Measurements from ENCODE around the gene NOL8. TPM values are rescaled to one million over a fixed set of nuclear protein-coding genes. Genes with fewer than 3 reads are reported as not detected.

Gene NOL8
- total RNA-seq (2014; rRNA removed; shearing (Covaris generic)) = 9.3 and 12.3 TPM in 2 replicates

DNA sequence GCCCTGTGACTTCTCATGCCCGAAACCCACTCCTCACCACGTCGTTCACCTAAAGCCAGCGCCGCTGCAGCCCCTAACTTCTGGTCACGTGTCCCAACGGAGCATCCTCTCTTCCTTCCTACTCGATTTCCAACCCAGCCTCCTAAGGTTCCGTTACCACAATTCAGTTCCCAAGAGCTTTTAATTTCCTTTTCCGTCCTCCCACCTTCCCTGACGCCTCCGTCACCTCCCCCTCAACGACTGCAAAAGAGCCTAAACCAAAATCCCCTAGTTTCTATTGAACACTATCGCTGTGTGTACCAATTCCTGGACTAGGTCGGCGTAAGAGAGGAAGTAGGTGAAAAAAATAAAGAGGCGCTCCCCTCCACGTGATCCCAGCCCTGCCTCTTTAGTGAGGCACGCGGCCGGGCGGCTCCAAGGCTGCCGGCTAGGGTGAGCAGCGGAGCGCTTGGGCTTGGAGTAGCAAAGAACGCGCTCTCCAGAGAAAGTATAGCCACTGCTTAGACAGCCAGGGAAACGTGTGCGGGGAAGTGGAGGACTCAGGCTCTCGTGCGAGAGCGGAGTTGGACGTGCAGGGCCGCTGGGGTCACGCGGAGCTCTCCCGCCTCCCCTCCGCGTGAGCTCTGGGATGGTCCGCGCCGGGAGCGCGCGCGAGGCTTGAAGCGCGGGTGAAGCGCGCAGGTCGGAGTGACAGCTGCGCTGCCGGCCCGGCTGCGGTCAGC, at the start of gene NOL8, which contains the start of gene CENPP:
NOL8 (minus strand) TSS at position 82 of the 722 bp plus-strand sequence. CDS start 1,189 bp downstream, outside the sequence.
CENPP (plus strand) TSS at position 685 of the 722 bp plus-strand sequence.
- DNase-seq (ENCODE audit: low spot score) = peak; percentile 94

GRCh38 chr9:92373167-92373566, 48.0 kb upstream of the NOL8 start:
- DNase-seq (ENCODE audit: low spot score) = no peak

DNA sequence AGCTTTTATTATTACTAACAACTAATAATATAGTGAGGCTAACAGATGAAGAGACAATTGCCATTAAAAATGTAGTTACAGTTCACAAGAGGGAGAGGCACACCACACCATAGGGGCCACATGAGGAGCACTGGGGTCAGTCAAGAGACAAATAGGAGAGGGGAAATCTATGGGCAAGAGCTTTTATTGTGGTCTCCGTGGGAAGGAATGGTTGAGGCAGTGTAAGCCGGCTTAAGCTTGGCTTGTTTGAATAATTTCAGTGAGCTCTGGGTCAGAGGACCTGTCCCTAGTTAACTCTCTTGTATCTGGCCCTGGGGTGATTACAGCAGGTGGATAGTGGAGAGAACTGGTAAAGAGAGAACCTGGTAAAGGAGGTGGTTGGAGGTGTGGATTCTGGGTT, 43.9 kb upstream of the NOL8 start:
- no peak for DNase-seq (ENCODE audit: low spot score)

DNA sequence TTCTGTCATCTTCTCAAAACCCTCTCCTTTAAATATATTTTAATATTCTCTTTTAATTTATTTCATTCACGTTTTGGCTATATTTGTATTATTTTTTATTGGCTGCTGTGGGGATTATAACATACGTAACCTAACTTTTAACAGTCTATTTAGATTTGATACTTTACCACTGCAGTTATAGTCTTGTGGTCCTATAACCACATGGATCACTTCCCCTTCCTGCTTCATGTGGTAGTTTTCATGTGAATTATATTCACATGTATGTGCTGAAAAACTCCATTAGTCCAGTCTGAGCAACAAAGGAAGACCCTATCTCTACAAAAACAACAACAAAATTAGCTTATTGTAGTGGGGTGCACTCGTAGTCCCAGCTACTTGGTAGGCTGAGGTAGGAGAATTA, 34.9 kb upstream of the NOL8 start:
- DNase-seq (ENCODE audit: low spot score) = no peak

DNA sequence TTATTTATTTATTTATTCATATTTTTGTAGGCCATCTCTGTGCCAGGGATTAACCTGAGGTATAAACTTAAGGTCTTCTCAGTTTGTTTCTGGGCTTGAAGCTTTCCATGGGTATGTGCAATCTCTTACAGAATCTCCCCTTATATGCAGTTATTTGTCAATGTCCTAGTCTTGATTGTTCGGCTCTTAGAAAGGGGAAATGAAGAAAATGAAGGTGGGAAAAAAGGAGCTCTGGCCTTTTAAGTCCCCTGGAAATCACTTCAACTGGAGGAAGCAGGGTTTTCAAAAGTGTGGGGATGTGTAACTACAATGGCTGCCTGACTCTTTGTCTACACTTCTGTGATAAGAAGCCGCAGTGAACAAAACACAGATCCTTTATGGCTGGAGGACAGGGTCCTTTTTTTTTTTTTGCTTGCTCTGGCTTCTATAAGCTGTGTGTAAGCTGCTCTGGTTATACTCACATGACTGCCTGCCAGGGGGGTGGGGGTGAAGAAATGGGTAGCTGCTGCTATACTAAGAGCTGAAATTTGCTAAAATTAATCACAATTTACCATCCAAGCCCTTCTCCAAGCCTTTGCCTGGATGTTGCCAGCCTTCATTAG, 34.3 kb upstream of the NOL8 start:
- no peak for DNase-seq (ENCODE audit: low spot score)

DNA sequence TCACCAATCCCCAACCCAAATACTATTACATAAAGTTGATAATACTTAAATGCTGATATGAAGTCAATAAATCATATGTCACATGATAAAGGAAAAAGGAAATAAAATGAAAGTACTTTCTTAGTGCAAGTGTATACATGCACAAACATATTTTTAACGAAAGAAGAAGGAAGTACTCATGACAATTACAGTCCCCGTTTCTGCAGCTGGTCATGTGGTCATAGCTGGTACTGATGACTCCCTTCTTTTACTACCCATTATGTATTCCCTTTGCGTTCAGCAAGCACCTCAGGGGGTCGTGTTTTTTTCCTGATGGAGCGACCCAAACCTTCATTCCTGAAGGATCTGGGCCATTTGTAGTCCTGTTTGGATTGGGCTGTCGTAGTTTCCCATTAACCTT, 27.9 kb upstream of the NOL8 start:
- DNase-seq (ENCODE audit: low spot score) = no peak

DNA sequence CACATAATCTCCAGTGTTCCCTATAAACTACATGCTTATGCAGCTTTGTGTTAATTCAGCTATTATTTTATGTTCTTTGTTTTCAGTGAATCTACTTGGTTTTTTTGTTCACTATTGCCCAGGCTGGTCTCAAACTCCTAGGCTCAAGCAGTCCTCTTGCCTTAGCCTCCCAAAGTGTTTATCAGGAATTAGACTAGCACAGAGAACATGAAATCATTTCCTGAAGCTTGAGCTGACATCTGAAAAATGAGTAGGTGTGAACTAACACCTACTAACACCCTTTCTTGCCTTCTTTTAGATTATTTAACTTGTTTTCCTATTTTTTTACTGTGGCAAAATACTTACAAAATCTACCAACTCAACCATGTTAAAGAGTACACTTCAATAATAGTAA, 25.6 kb upstream of the NOL8 start:
- no peak for DNase-seq (ENCODE audit: low spot score)

GRCh38 chr9:92349771-92350739, 24.9 kb upstream of the NOL8 start:
- DNase-seq (ENCODE audit: low spot score) = no peak

GRCh38 chr9:92345582-92345981, 20.4 kb upstream of the NOL8 start:
- DNase-seq (ENCODE audit: low spot score) = no peak

- no peak for DNase-seq (ENCODE audit: low spot score)
Observed at GRCh38 chr9:92342825-92343488, 17.8 kb upstream of the NOL8 start.

- DNase-seq (ENCODE audit: low spot score) = no peak
Observed at GRCh38 chr9:92341578-92341977, 16.4 kb upstream of the NOL8 start.

DNA sequence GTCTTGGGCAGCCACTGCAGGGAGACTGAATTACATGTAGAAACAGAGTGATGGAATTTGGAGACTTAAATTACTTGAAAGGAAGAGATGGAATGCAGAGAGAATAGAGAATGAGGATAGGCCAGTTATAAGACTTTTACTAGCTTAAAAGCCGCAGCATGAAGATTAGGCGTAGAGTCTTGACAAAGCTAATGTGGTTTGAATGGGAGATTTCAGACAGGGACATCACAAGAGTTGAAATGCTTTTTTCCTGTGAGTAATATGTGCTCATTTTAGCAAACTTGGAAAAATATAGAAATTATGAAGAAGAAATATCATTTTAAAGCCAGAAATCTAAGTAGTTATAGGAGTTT, 8.1 kb upstream of the NOL8 start:
- DNase-seq (ENCODE audit: low spot score) = no peak

GRCh38 chr9:92332577-92333281, 7.6 kb upstream of the NOL8 start:
- no peak for DNase-seq (ENCODE audit: low spot score)

DNA sequence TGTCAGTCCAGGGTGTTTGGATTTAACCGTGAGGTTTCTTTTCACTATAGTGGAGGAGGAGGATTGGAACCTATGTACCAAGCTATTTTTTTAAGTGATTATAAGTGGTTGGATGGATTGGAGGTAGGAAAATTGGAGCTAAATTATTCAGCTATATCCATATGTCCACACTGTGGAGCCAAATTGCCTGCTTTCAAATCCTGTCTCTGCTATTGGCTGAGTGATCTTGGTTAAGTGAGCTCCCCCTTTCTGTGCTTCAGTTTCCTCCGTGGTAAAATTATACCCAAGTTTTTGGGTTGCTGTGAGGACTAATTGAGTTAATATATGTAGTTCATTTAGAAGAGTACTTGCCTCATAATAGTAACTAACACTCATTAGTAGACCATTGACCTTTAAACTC, 3.1 kb upstream of the NOL8 start:
- peak; percentile 46 for DNase-seq (ENCODE audit: low spot score)

DNA sequence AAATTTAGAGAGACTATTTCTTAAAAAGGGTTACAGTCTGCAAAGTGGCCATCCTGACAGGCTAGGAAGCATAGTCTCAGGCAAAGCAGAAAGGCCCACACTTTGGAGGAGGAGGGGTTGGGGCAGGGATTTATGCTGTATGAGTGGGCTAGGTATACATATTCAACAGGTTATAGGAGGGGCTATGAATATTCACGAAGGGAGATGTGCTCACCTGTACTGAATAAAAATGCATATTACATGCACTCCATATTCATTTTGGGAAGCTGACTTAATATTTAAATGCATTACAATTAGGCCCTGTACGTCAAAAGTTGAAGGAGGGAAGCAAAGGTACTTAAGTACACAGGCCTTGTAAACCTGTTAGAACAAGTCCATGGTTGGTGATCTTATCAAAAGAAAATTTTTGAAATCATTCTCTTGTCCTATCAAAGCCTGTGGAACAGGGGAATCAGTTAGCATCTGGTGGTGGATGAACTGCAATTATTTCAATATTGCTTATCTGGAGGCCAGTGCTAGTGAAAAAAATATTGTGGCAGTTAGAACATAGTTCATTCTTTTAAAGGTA, 2.2 kb upstream of the NOL8 start:
- no peak for DNase-seq (ENCODE audit: low spot score)

- DNase-seq (ENCODE audit: low spot score) = no peak
Observed at GRCh38 chr9:92325991-92326500, 896 bp upstream of the NOL8 start.

GRCh38 chr9:92324889-92325268, 271 bp downstream of the NOL8 start:
- DNase-seq (ENCODE audit: low spot score) = no peak

DNA sequence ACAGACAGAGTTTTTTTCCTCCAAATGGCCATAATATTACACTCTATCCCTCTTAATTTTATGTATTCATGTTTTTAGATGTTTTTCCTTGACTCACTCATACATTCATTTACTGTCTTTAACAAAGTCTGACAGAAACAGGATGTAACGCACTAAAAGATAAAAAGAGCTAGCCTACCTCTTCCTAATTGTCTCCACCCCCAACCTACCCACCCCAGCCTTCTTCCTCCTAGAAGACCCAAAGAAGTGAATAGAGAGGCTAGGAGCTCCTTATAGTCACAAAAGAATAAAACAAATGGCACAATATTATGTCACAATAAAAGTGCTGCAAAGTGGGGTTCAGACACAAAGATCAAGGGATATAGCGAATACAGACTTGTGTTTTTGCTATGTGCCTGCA, 719 bp downstream of the NOL8 start:
- no peak for DNase-seq (ENCODE audit: low spot score)

DNA sequence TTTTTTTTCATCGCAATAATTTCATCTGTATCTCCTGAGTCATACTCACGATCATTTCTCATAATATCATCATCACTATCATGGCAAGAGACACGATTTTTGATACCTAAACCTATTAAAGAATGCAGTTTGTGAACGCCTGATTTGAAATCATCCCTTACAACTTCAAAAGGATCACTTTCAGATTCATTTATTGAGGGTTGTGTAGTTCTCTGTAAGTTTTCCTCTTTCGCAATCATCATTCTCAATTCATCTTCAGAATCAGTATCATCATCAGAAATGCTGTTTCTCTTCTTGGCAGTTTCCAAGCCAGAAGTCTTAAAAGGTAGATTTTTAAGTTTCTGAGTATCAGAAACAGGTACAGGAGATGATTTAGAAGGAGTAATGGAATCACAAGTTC, 9.7 kb downstream of the NOL8 start:
- no peak for DNase-seq (ENCODE audit: low spot score)

DNA sequence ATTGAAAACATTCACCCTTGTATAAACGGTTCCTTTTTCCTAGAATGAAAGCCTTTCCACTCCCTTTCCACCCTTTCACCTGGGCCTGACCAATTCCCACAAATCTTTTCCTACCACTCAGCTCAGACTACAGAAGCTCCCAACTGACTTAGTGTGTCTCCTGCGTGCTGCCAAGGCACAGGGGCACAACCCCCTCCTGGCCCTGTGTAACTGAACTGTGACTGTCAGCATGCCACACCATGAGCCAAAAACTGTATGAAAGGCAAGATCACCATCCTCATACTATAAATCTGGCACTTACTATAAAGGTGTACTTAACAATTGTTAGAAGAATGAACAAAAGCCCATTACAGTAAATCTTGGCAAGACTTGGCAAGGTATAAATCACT, 11.5 kb downstream of the NOL8 start:
- no peak for DNase-seq (ENCODE audit: low spot score)

All from HT-29 (cell line).